ENCODE results near the gene OSBPL2. TPM values are rescaled to one million over a fixed set of nuclear protein-coding genes. Genes with fewer than 3 reads are reported as not detected.

The OSBPL2 gene
- total and polyA plus RNA-seq, 2 donors (not counting 3 experiments of a cell fraction or from before 2014, with no cell fraction given), result 13.1 to 33.0 TPM

DNA sequence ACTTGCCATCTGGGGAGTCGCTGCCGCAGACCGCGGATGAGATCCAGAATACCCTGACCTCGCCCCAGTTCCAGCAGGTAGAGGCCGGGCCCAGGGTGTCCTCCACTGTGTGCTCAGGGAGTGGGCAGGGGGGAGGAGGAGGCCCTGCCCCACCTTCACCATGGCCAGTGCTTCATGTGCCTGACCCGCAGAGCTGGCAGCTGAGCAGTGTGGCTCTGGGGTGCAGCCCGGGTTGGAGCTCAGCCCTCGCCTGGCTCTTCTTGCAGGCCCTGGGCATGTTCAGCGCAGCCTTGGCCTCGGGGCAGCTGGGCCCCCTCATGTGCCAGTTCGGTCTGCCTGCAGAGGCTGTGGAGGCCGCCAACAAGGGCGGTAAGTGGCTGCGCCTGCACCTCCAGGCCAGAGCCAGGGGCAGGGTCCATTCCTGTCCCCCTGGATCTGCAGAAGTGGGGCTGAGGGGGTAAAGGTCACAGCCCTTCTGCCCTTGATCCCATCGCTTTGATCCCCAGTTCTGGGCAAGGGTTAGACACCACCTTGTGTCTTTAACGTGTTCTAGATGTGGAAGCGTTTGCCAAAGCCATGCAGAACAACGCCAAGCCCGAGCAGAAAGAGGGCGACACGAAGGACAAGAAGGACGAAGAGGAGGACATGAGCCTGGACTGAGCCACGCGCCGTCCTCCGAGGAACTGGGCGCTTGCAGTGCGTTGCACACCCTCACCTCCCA is 69.9 kb downstream of the OSBPL2 start:
- no peak for FAIRE-seq
- Histone ChIP-seq H3K27ac (ENCODE audit: insufficient read depth, low read depth, low read length) (no peak overlapping the region), H3K4me2 (ENCODE audit: insufficient read depth, low read length) (no peak overlapping the region), H3K27me3 (ENCODE audit: control insufficient read depth in 2 of 2, insufficient read depth in 2 of 2, low read length in 2 of 2) (no peaks in the 10 kb centered on the region), H3K9me3 (replicated peaks; ENCODE audit: control insufficient read depth, insufficient read depth, low read length) (no peaks in the 10 kb centered on the region), H3K79me2 (ENCODE audit: control insufficient read depth, insufficient read depth, low read length) (peaks cover 39% of the 10 kb centered on the region), H3K36me3 (ENCODE audit: control insufficient read depth in 2 of 2, extremely low read depth in 1 of 2, insufficient read depth in 2 of 2, low read length in 2 of 2) (peaks cover 27 to 62% of the 10 kb centered on the region in 2 experiments), H3K9ac (replicated peaks; ENCODE audit: extremely low read depth, insufficient read depth, low read length) (no peak overlapping the region), H3K4me1 (ENCODE audit: control insufficient read depth, extremely low read depth, insufficient read depth, low read length) (peaks cover 21% of the 10 kb centered on the region), H3K9me1 (replicated peaks; ENCODE audit: control insufficient read depth, extremely low read depth, insufficient read depth, low read length) (no peaks in the 10 kb centered on the region), H4K20me1 (replicated peaks; ENCODE audit: control insufficient read depth, extremely low read depth, insufficient read depth, low read length) (no peaks in the 10 kb centered on the region), H2AFZ (ENCODE audit: low read depth, low read length) (no peak overlapping the region), H3K4me3 (replicated peaks in 1 of 3; ENCODE audit: insufficient read depth in 1 of 3, low read depth in 1 of 3, low read length in 3 of 3) (no peak overlapping the region)
- ChIA-PET CTCF (interaction anchor here (1.6 to 8.1 kb wide), 2 partner anchors 60 to 74 kb away, joined by 8 to 113 read pairs; no protein-coding TSS in a partner anchor), POLR2A (no interaction called here)
- intact Hi-C loops (cut with micrococcal nuclease) (loop anchor here (10.0 kb wide), 1 partner anchor 487 kb away; the partner anchor contains the start of gene MRGBP), dilution Hi-C loops (cut with MboI; ENCODE audit: extremely low pct_ligation_motif_present, low sequenced_read_pairs) (no loop called here)
- TF ChIP-seq MYC (IDR thresholded peaks at IDR 0.05; ENCODE audit: low read depth, low read length), result no peak
- peak; percentile 9 for TF ChIP-seq POLR2AphosphoS5 (IDR thresholded peaks at IDR 0.05; ENCODE audit: insufficient read depth, low read depth, low read length)
- no peak for TF ChIP-seq EZH2 (IDR thresholded peaks at IDR 0.05; ENCODE audit: borderline replicate concordance, low read depth, low read length, severe bottlenecking)
- no peak for TF ChIP-seq JUN (IDR thresholded peaks at IDR 0.05; ENCODE audit: borderline replicate concordance, insufficient read depth, insufficient read length, low read depth)
- TF ChIP-seq POLR2A (IDR thresholded peaks at IDR 0.05; ENCODE audit: low read depth, low read length), result no peak
- DNase-seq (ENCODE audit: low read depth, low spot score), result no peak
- TSS peak; percentile 5 for BruUV-seq (replicated peaks)

DNA sequence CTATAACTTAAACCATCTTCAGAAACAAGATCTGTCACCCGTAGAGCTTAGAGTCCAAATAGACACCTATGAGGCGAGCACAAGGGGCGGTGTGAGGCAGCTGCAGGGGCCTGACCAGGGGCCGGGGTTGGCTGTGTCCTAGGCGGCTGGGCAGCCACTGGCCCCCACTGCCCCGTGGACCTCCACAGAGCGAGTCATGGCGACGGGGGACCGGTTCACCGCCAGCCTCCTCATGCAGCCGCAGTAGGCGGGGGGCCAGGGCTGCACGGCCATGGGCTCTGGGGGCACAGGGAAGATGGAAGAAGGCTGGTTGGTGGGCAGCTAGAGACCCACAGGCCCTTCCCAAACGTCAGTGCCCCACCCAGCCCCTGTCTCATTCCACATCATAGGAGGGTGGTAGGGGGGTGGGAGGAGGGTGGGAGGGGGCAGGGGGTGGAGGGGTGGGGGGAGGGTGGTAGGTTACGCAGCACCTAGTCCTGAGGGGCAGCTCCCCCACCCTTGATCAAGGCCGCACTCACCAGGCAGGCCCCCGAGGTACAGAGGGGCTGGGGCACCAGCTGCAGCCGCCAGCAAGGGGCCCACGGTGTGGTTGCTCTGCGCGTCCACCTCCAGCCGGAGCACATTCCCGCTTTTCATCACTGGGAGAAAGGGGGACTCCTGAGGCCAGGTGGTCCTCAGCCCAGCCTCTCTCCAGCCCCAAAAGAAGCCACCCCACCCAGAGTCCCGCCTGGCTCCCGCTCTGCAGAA is 71.0 kb downstream of the OSBPL2 start:
- Histone ChIP-seq H3K9ac (replicated peaks; ENCODE audit: extremely low read depth, insufficient read depth, low read length) (no peak overlapping the region), H3K27ac (ENCODE audit: insufficient read depth, low read depth, low read length) (no peak overlapping the region), H3K36me3 (ENCODE audit: control insufficient read depth in 2 of 2, extremely low read depth in 1 of 2, insufficient read depth in 2 of 2, low read length in 2 of 2) (peaks cover 27 to 70% of the 10 kb centered on the region in 2 experiments), H3K27me3 (ENCODE audit: control insufficient read depth in 2 of 2, insufficient read depth in 2 of 2, low read length in 2 of 2) (no peaks in the 10 kb centered on the region), H3K79me2 (ENCODE audit: control insufficient read depth, insufficient read depth, low read length) (peaks cover 28% of the 10 kb centered on the region), H3K9me1 (replicated peaks; ENCODE audit: control insufficient read depth, extremely low read depth, insufficient read depth, low read length) (no peaks in the 10 kb centered on the region), H4K20me1 (replicated peaks; ENCODE audit: control insufficient read depth, extremely low read depth, insufficient read depth, low read length) (no peaks in the 10 kb centered on the region), H3K4me1 (ENCODE audit: control insufficient read depth, extremely low read depth, insufficient read depth, low read length) (peaks cover 17% of the 10 kb centered on the region), H3K4me3 (replicated peaks in 1 of 3; ENCODE audit: insufficient read depth in 1 of 3, low read depth in 1 of 3, low read length in 3 of 3) (no peak overlapping the region), H3K4me2 (ENCODE audit: insufficient read depth, low read length) (no peak overlapping the region), H3K9me3 (replicated peaks; ENCODE audit: control insufficient read depth, insufficient read depth, low read length) (no peaks in the 10 kb centered on the region), H2AFZ (ENCODE audit: low read depth, low read length) (no peak overlapping the region)
- TF ChIP-seq POLR2A (IDR thresholded peaks at IDR 0.05; ENCODE audit: low read depth, low read length) (peak; percentile 19), EZH2 (IDR thresholded peaks at IDR 0.05; ENCODE audit: borderline replicate concordance, low read depth, low read length, severe bottlenecking) (no peak)
- no peak for FAIRE-seq
- no peak for DNase-seq (ENCODE audit: low read depth, low spot score)
- dilution Hi-C loops (cut with MboI; ENCODE audit: extremely low pct_ligation_motif_present, low sequenced_read_pairs) (no loop called here), intact Hi-C loops (cut with micrococcal nuclease) (loop anchor here (10.0 kb wide), 1 partner anchor 485 kb away; the partner anchor contains the start of gene MRGBP)
- BruUV-seq (replicated peaks), result TSS peak; percentile 26
- ChIA-PET POLR2A (no interaction called here), CTCF (interaction anchor here (1.6 to 8.1 kb wide), 2 partner anchors 59 to 73 kb away, joined by 8 to 113 read pairs; no protein-coding TSS in a partner anchor)

Measured in endothelial cell of umbilical vein (primary cell).